ENCODE results near the gene LAIR1.

GRCh38 chr19:54356444-54357056, 8.2 kb downstream of the LAIR1 start:
- TF ChIP-seq SUZ12 (IDR thresholded peaks at IDR 0.05; ENCODE audit: extremely low read depth, insufficient read depth, insufficient read length) (no peak), ZNF274 (IDR thresholded peaks at IDR 0.05; ENCODE audit: low read depth, low read length) (no peak)

All from NT2/D1 (cell line).